GM12864 (cell line): ENCODE measurements around the gene MYO7B.
"Not testable (repeated sequence)": the region's sequence is repeated elsewhere in the genome, so short reads cannot be mapped to it uniquely, and the experiment has no call there.

ENCODE experiments used
- DNase-seq: peaks from one replicate; pipeline ENCODE4 v3.0.0-alpha.2; 2011; ENCODE audit warnings: low read depth
- H3K4me3 ChIP-seq: 2 replicates; pipeline ENCODE4 v1.5.1; 2011; ENCODE audit warnings: mild to moderate bottlenecking, low read depth, low read length, control low read depth
- CTCF ChIP-seq: IDR thresholded peaks from 2 replicates; pipeline ENCODE4 v1.5.1; 2011; ENCODE audit warnings: low read depth, mild to moderate bottlenecking, moderate library complexity, low read length, control low read depth, inconsistent platforms; ENCODE audit errors: missing control alignments

Gene MYO7B

GRCh38 chr2:127567351-127567854 is 31.9 kb downstream of the MYO7B start:
- no peak for DNase-seq
- no peak overlapping the region for H3K4me3 ChIP-seq
- TF ChIP-seq CTCF, result no peak

GRCh38 chr2:127568128-127568527 is 32.6 kb downstream of the MYO7B start:
- no peak for TF ChIP-seq CTCF
- H3K4me3 ChIP-seq, result no peak overlapping the region
- no peak for DNase-seq

DNA sequence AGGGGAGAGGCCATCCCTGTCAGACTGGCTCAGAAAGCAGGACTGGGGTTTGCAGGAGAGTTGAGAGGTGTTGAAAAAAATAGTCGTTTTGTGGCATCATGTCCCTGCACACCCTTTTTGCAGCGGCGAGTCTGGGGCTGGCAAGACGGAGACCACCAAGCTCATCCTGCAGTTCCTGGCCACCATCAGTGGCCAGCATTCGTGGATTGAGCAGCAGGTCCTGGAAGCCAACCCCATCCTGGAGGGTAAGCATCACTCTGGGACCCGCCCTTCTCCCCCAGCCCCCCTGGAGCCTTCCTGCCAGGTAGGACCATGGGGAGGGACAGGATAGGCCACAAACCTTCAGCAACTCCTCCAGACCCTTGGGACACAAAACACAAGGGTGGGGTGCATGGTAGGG is 34.2 kb downstream of the MYO7B start:
- TF ChIP-seq CTCF, result no peak
- no peak overlapping the region for H3K4me3 ChIP-seq
- DNase-seq, result no peak

DNA sequence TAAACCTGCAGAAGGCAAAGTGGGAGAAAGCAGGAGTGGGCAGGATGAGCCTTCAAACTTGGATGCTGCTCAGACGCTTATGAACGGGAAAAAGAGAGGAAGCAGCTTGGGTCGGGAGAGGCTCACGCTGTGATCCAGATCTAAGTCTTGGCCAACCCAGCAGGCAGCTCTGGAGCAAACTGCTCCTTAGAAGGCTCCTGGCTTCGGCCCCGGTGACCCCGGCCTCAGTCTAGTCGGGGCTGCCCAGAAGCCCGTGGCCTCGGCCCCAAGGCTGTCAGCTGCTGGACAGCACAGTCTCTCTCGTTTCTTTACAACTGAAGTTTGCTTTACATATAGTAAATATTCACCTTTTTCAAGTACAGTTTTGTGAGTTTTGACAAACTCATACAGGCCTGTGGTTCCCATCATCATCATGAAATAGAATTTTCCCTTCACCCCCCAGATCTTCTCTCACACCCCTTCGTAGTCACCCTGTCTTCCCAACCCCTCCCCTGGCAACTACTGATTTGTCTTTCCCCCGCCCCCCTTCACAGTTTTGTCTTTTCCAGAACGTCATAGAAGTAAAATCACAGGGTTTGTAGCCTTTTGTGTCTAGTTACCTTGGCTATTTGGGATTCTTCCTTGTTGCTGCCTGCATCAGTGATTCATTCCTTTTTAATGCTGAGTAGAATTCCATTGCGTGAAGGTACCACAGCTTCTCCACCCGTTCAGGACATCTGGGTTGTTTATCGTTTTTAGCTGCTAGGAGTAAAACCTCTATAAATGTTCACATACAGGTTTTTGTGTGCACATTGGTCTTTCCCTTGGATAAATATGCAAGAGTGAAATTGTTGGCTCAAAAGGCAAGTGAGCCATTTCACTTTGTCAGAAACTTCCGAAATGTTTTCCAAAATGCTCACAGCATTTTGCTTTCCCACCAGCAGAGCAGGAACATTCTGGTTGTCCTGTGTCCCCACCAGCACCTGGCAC is 35.1 kb downstream of the MYO7B start:
- TF ChIP-seq CTCF, result no peak

DNA sequence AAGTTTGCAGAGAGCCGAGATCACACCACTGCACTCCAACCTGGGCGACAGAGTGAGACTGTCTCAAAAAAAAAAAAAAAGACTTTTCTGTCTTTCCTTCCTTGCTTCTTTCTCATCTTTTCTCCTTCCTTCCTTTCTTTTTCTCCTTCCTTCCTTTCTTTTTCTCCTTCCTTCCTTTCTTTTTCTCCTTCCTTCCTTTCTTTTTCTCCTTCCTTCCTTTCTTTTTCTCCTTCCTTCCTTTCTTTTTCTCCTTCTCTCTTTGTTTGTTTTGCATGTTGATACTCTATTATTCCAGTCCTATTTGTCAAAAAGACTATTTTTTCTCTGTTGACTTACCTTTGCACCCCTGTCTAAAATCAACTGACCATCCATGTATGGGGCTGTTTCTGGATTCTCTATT is 36.9 kb downstream of the MYO7B start:
- not testable (repeated sequence) for H3K4me3 ChIP-seq, DNase-seq

More for the DNA sequence above, 35.1 kb downstream of the MYO7B start:
- DNase-seq, result no peak
- no peak overlapping the region for H3K4me3 ChIP-seq

DNA sequence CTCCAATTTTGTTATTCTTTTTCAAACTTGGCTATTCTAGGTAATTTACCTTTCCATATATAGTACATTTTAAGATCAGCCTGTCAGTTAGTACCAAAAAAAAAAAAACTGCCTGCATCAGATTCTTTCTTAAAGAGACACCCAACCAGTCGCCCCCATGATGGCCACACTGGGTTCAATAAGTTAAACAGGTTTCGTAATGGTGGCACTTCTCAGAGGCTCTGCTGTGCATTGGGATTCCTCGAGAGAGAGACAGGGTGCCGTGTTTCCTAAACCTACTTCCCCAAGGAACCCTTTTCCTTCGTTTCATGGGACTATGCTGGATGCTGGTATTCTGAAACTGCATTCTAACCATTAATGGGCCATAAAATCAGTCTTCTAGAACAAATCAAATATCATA is 37.4 kb downstream of the MYO7B start:
- DNase-seq, result no peak
- TF ChIP-seq CTCF, result no peak
- no peak overlapping the region for H3K4me3 ChIP-seq

GRCh38 chr2:127573298-127573697 is 37.8 kb downstream of the MYO7B start:
- DNase-seq, result no peak
- H3K4me3 ChIP-seq, result no peak overlapping the region
- no peak for TF ChIP-seq CTCF
